HepG2 (cell line): ENCODE results near the gene MRFAP1L1. TPM values are rescaled to one million over a fixed set of nuclear protein-coding genes. Genes with fewer than 3 reads are reported as not detected.

Source experiments
- AKAP8 ChIP-seq: sonication (generic); formaldehyde crosslinking; IDR thresholded peaks from 2 replicates; pipeline ENCODE4 v1.5.1; 2020; ENCODE audit warnings: mild to moderate bottlenecking, missing genetic modification reagents
- ARNT2 ChIP-seq: sonication (generic); formaldehyde crosslinking; IDR thresholded peaks from 2 replicates; pipeline ENCODE4 v1.8.0; 2022; ENCODE audit warnings: mild to moderate bottlenecking, low read depth, missing genetic modification reagents, moderate library complexity
- MYNN ChIP-seq: sonication (generic); formaldehyde crosslinking; IDR thresholded peaks from 2 replicates; pipeline ENCODE4 v1.4.0; 2020; ENCODE audit warnings: mild to moderate bottlenecking, low read depth, missing genetic modification reagents
- PITX1 ChIP-seq: sonication (generic); formaldehyde crosslinking; IDR thresholded peaks from 2 replicates; pipeline ENCODE4 v1.5.1; 2020; ENCODE audit warnings: mild to moderate bottlenecking, missing genetic modification reagents
- RELA ChIP-seq: sonication (generic); formaldehyde crosslinking; IDR thresholded peaks from 2 replicates; pipeline ENCODE4 v1.4.0; 2020; ENCODE audit warnings: missing genetic modification reagents
- SMAD3 ChIP-seq: sonication (generic); formaldehyde crosslinking; IDR thresholded peaks from 2 replicates; pipeline ENCODE4 v1.4.0; 2020; ENCODE audit warnings: missing genetic modification reagents
- SOX5 ChIP-seq: IDR thresholded peaks from 2 replicates; pipeline ENCODE4 v1.6.1; 2016; ENCODE audit warnings: borderline replicate concordance
- SPEN ChIP-seq: sonication (generic); formaldehyde crosslinking; IDR thresholded peaks from 2 replicates; pipeline ENCODE4 v1.5.1; 2020; ENCODE audit warnings: low read depth, mild to moderate bottlenecking, missing genetic modification reagents
- ZFP1 ChIP-seq: IDR thresholded peaks from 2 replicates; pipeline ENCODE4 v1.6.1; 2016
- ZNF230 ChIP-seq: sonication (generic); formaldehyde crosslinking; IDR thresholded peaks from 2 replicates; pipeline ENCODE4 v1.4.0; 2020; ENCODE audit warnings: mild to moderate bottlenecking, missing genetic modification reagents
- ZNF24 ChIP-seq: fragments of 450-650 bp; IDR thresholded peaks from 2 replicates; pipeline ENCODE4 v1.6.1; 2017; ENCODE audit warnings: antibody characterized with exemption, mild to moderate bottlenecking
- ZNF552 ChIP-seq: sonication (generic); formaldehyde crosslinking; IDR thresholded peaks from 2 replicates; pipeline ENCODE4 v1.9.0; 2022; ENCODE audit warnings: missing genetic modification reagents, mild to moderate bottlenecking, borderline replicate concordance
- ZNF558 ChIP-seq: sonication (generic); formaldehyde crosslinking; IDR thresholded peaks from 2 replicates; pipeline ENCODE4 v1.9.0; 2022; ENCODE audit warnings: mild to moderate bottlenecking, missing genetic modification reagents, borderline replicate concordance
- ZNF577 ChIP-seq: sonication (generic); formaldehyde crosslinking; IDR thresholded peaks from 2 replicates; pipeline ENCODE4 v1.4.0; 2020; ENCODE audit warnings: mild to moderate bottlenecking, low read depth, missing genetic modification reagents, borderline replicate concordance
- ZNF598 ChIP-seq: sonication (generic); formaldehyde crosslinking; IDR thresholded peaks from 2 replicates; pipeline ENCODE4 v1.5.1; 2020; ENCODE audit warnings: mild to moderate bottlenecking, missing genetic modification reagents, borderline replicate concordance
- polyA plus RNA-seq, 8 experiments: library from polyadenylated mRNA; depleted of rRNA in 3 of 8; stranded (reverse) in 7 of 8; unstranded in 1 of 8; fragments of >200 nt; fragmentation: Illumina TruSeq in 4 of 8; extraction: Trizol in 4 of 8; gene quantifications; 2 replicates each; pipeline versions ENCODE4 v1.2.1 to v1.2.3, GENCODE V29; 2011 to 2016; ENCODE audit warnings: low read depth in 4 of 8, missing spikeins in 1 of 8, mixed read lengths in 1 of 8; ENCODE audit not compliant: insufficient read depth in 1 of 8
- total RNA-seq, 5 experiments: library from RNA; depleted of rRNA; stranded (reverse); fragments of >200 nt; fragmentation: Illumina TruSeq; extraction: Trizol; gene quantifications; 2 replicates each; pipeline ENCODE4 v1.2.3, GENCODE V29; 2016; ENCODE audit warnings: low read depth in 1 of 5
- TF ChIP-seq, protein P1 (sequence below): sonication (generic); formaldehyde crosslinking; IDR thresholded peaks from 2 replicates; pipeline ENCODE4 v1.5.1; 2020; ENCODE audit warnings: mild to moderate bottlenecking, missing genetic modification reagents, borderline replicate concordance
- TF ChIP-seq, protein P2 (sequence below): sonication (generic); formaldehyde crosslinking; IDR thresholded peaks from 2 replicates; pipeline ENCODE4 v1.9.0; 2021; ENCODE audit warnings: missing genetic modification reagents, borderline replicate concordance
- TF ChIP-seq, protein P3 (sequence below): IDR thresholded peaks from 2 replicates; pipeline ENCODE4 v1.6.1; 2016; ENCODE audit warnings: low read depth, borderline replicate concordance
- TF ChIP-seq, protein P4 (sequence below): sonication (generic); formaldehyde crosslinking; IDR thresholded peaks from 2 replicates; pipeline ENCODE4; 2020; ENCODE audit warnings: missing genetic modification reagents, mild to moderate bottlenecking, borderline replicate concordance

The MRFAP1L1 gene
- total and polyA plus RNA-seq, 2 of the 13 experiments (the other 11 are each of a cell fraction or from before 2014, with no cell fraction given), result 44.8 to 76.6 TPM

DNA sequence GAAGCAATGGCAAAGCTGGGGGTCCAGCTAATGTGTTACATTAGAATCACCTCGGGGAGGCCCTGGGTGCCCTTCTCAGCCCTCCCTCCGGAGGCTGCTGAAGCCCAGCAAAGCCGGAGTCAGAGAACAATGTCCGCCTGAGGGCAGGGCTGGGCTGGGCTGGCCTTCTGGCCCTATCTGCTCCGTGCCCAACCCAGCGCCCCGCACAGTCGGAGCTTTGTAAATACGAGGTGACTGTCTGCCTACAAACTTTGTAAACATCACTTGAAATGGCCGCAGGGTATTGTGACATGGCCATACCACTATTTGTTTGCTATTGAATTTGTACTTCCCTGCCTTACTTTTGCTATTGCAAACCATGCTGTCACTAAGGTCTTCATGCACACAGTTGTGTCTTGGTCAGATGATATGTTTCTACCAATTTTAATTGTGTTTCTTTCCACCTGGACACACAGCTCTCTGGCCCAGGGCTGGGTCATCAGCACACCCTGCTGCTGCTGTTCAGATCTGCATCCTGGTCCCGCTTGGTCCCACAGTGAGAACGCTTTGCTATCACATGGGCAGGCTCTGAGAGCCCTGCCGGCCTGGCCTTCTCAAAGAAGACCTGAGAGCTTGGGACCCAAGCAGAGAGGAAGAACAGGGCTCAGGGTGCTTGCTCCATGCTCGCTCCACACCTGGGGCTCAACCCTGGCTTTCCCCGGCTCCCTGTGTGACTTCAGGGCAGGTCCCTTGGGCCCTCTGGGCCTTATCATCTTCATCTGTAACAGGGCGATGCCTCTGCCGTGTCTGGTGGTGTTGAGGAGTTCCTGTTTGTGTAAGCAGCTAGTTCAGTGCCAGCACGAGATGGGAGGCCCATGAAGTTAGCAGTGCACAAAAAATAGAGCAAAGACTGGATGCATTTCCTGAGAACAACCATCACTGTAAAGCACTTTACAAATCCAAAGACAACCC lies 13.7 kb downstream of the MRFAP1L1 start (continued):
- TF ChIP-seq SOX5 (CRISPR knock-in tag) (peak; percentile 96), ZNF552 (CRISPR knock-in tag) (peak; percentile 73; the same call in 1 of the 2 replicates), ZFP1 (peak; percentile 79; the same call in 1 of the 2 replicates), ARNT2 (CRISPR knock-in tag) (peak; percentile 85), SMAD3 (CRISPR knock-in tag) (peak; percentile 94), PITX1 (CRISPR knock-in tag) (peak; percentile 92), ZNF577 (CRISPR knock-in tag) (no peak), ZNF598 (CRISPR knock-in tag) (no peak), SPEN (CRISPR knock-in tag) (peak; percentile 96), ZNF558 (CRISPR knock-in tag) (no peak), ZNF230 (CRISPR knock-in tag) (no peak), AKAP8 (CRISPR knock-in tag) (peak; percentile 33; the same call in 1 of the 2 replicates), RELA (CRISPR knock-in tag) (no peak), MYNN (CRISPR knock-in tag) (no peak), ZNF24 (0 out of 2 replicates have a peak, but pooled peaks have one; percentile 32)
- TF ChIP-seq, protein P1, sequence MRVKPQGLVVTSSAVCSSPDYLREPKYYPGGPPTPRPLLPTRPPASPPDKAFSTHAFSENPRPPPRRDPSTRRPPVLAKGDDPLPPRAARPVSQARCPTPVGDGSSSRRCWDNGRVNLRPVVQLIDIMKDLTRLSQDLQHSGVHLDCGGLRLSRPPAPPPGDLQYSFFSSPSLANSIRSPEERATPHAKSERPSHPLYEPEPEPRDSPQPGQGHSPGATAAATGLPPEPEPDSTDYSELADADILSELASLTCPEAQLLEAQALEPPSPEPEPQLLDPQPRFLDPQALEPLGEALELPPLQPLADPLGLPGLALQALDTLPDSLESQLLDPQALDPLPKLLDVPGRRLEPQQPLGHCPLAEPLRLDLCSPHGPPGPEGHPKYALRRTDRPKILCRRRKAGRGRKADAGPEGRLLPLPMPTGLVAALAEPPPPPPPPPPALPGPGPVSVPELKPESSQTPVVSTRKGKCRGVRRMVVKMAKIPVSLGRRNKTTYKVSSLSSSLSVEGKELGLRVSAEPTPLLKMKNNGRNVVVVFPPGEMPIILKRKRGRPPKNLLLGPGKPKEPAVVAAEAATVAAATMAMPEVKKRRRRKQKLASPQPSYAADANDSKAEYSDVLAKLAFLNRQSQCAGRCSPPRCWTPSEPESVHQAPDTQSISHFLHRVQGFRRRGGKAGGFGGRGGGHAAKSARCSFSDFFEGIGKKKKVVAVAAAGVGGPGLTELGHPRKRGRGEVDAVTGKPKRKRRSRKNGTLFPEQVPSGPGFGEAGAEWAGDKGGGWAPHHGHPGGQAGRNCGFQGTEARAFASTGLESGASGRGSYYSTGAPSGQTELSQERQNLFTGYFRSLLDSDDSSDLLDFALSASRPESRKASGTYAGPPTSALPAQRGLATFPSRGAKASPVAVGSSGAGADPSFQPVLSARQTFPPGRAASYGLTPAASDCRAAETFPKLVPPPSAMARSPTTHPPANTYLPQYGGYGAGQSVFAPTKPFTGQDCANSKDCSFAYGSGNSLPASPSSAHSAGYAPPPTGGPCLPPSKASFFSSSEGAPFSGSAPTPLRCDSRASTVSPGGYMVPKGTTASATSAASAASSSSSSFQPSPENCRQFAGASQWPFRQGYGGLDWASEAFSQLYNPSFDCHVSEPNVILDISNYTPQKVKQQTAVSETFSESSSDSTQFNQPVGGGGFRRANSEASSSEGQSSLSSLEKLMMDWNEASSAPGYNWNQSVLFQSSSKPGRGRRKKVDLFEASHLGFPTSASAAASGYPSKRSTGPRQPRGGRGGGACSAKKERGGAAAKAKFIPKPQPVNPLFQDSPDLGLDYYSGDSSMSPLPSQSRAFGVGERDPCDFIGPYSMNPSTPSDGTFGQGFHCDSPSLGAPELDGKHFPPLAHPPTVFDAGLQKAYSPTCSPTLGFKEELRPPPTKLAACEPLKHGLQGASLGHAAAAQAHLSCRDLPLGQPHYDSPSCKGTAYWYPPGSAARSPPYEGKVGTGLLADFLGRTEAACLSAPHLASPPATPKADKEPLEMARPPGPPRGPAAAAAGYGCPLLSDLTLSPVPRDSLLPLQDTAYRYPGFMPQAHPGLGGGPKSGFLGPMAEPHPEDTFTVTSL (CRISPR knock-in tag), result peak; percentile 83; the same call in 1 of the 2 replicates
- TF ChIP-seq, protein P2, sequence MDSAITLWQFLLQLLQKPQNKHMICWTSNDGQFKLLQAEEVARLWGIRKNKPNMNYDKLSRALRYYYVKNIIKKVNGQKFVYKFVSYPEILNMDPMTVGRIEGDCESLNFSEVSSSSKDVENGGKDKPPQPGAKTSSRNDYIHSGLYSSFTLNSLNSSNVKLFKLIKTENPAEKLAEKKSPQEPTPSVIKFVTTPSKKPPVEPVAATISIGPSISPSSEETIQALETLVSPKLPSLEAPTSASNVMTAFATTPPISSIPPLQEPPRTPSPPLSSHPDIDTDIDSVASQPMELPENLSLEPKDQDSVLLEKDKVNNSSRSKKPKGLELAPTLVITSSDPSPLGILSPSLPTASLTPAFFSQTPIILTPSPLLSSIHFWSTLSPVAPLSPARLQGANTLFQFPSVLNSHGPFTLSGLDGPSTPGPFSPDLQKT (CRISPR knock-in tag), result no peak
- TF ChIP-seq, protein P3, sequence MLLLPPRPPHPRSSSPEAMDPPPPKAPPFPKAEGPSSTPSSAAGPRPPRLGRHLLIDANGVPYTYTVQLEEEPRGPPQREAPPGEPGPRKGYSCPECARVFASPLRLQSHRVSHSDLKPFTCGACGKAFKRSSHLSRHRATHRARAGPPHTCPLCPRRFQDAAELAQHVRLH, result peak; percentile 93
- TF ChIP-seq, protein P4, sequence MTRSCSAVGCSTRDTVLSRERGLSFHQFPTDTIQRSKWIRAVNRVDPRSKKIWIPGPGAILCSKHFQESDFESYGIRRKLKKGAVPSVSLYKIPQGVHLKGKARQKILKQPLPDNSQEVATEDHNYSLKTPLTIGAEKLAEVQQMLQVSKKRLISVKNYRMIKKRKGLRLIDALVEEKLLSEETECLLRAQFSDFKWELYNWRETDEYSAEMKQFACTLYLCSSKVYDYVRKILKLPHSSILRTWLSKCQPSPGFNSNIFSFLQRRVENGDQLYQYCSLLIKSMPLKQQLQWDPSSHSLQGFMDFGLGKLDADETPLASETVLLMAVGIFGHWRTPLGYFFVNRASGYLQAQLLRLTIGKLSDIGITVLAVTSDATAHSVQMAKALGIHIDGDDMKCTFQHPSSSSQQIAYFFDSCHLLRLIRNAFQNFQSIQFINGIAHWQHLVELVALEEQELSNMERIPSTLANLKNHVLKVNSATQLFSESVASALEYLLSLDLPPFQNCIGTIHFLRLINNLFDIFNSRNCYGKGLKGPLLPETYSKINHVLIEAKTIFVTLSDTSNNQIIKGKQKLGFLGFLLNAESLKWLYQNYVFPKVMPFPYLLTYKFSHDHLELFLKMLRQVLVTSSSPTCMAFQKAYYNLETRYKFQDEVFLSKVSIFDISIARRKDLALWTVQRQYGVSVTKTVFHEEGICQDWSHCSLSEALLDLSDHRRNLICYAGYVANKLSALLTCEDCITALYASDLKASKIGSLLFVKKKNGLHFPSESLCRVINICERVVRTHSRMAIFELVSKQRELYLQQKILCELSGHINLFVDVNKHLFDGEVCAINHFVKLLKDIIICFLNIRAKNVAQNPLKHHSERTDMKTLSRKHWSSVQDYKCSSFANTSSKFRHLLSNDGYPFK (CRISPR knock-in tag), result no peak; the same call in 1 of the 2 replicates
